Measurements from ENCODE around the gene OSBPL2.

DNA sequence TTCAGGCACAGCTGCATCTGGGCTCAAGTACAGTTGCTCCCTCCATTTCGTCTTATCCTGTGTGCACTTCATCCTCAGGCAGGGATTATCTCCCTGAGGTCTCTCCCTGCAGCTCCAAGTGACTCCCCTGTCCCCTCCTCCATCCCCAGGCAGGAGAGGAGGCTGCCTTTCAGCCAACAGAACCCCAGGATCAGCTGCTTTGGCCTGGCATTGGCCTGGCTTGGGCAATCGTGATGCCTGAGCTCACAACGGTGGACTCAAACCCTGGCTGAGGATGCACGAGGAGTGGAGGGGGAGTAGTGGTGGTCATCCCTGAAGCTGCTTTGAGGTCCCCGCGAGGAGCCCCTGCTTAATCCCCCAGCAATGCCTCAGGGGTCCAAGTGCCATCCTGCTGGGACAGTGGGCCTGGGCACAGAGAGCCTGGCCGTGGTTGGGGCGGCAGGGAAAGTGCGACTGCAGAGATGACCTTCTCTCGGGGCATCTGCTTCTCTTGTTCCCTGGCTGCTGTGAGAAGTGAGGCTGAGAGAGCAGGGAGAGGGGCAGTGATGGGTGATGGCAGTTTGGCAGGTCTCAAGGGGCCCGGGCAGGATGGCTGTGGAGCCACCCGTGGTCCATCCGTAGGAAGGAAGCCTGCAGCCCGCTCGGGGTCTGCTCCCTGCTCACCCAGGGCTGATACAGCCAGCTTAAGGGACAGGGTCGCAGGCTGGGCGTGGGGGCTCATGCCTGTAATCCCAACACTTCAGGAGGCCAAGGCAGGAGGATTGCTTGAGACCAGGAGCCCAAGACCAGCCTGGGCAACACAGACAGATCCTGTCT is 12.3 kb upstream of the OSBPL2 start:
- TF ChIP-seq, protein P1, sequence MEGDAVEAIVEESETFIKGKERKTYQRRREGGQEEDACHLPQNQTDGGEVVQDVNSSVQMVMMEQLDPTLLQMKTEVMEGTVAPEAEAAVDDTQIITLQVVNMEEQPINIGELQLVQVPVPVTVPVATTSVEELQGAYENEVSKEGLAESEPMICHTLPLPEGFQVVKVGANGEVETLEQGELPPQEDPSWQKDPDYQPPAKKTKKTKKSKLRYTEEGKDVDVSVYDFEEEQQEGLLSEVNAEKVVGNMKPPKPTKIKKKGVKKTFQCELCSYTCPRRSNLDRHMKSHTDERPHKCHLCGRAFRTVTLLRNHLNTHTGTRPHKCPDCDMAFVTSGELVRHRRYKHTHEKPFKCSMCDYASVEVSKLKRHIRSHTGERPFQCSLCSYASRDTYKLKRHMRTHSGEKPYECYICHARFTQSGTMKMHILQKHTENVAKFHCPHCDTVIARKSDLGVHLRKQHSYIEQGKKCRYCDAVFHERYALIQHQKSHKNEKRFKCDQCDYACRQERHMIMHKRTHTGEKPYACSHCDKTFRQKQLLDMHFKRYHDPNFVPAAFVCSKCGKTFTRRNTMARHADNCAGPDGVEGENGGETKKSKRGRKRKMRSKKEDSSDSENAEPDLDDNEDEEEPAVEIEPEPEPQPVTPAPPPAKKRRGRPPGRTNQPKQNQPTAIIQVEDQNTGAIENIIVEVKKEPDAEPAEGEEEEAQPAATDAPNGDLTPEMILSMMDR (IDR thresholded peaks at IDR 0.05): no peak
- TF ChIP-seq POLR2A (IDR thresholded peaks at IDR 0.05): no peak
